GM18499 (cell line): ENCODE data around the gene EPN2.
"Not testable (repeated sequence)": the region's sequence is repeated elsewhere in the genome, so short reads cannot be mapped to it uniquely, and the experiment has no call there.

ENCODE experiments used
- ATAC-seq: cut with Tn5 transposase; IDR thresholded peaks from one replicate; pipeline ENCODE4 v1.9.1; 2021; ENCODE audit warnings: moderate number of reproducible peaks; ENCODE audit not compliant: insufficient read depth, unreplicated experiment

EPN2 gene

GRCh38 chr17:19237139-19237388 lies at the start of gene EPN2:
Gene EPN2, plus strand, starts transcription at chr17:19237366. Its CDS starts 45,754 bp downstream, at chr17:19283120.
- ATAC-seq: not testable (repeated sequence)

- ATAC-seq: not testable (repeated sequence)
Measured at GRCh38 chr17:19187883-19188869, 49.0 kb upstream of the EPN2 start.

- not testable (repeated sequence) for ATAC-seq
Measured at GRCh38 chr17:19188870-19189708, 48.1 kb upstream of the EPN2 start.

- not testable (repeated sequence) for ATAC-seq
Measured at GRCh38 chr17:19189781-19190405, 47.3 kb upstream of the EPN2 start.

GRCh38 chr17:19196382-19197204 lies 40.6 kb upstream of the EPN2 start:
- peak; percentile 53 for ATAC-seq

- ATAC-seq: not testable (repeated sequence)
Measured at GRCh38 chr17:19202448-19202847, 34.7 kb upstream of the EPN2 start.

- ATAC-seq: not testable (repeated sequence)
Measured at GRCh38 chr17:19203429-19203828, 33.7 kb upstream of the EPN2 start.

- not testable (repeated sequence) for ATAC-seq
Measured at GRCh38 chr17:19215074-19215860, 21.9 kb upstream of the EPN2 start.

- ATAC-seq: not testable (repeated sequence)
Measured at GRCh38 chr17:19216148-19216926, 20.8 kb upstream of the EPN2 start.

GRCh38 chr17:19218914-19219313 lies 18.3 kb upstream of the EPN2 start:
- ATAC-seq: not testable (repeated sequence)

- ATAC-seq: not testable (repeated sequence)
Measured at GRCh38 chr17:19219384-19219783, 17.8 kb upstream of the EPN2 start.

GRCh38 chr17:19220195-19220594 lies 17.0 kb upstream of the EPN2 start:
- not testable (repeated sequence) for ATAC-seq

- ATAC-seq: not testable (repeated sequence)
Measured at GRCh38 chr17:19226610-19227588, 10.3 kb upstream of the EPN2 start.

- ATAC-seq: not testable (repeated sequence)
Measured at GRCh38 chr17:19234676-19235075, 2.5 kb upstream of the EPN2 start.

GRCh38 chr17:19236351-19237138 lies 621 bp upstream of the EPN2 start:
- not testable (repeated sequence) for ATAC-seq
